PC-9 (cell line): ENCODE data around the gene PANX2. TPM values are rescaled to one million over a fixed set of nuclear protein-coding genes. Genes with fewer than 3 reads are reported as not detected.

Experiments
- BruUV-seq: library from RNA; stranded (reverse); fragments of 400-500 nt; replicated peaks from 2 replicates; lab custom pipeline; 2021; lab: Mats Ljungman, UMichigan
- CTCF ChIA-PET: fragments of 300-600 bp; sonication (Branson Sonifier 250); formaldehyde crosslinking; loops from one replicate; lab custom pipeline; 2022; ENCODE audit warnings: antibody characterized with exemption; lab: Charles Lee
- POLR2A ChIA-PET: fragments of 300-600 bp; sonication (Branson Sonifier 250); formaldehyde crosslinking; loops from one replicate; lab custom pipeline; 2022; ENCODE audit warnings: antibody characterized with exemption; ENCODE audit not compliant: unreplicated experiment; lab: Charles Lee
- DNase-seq, 2 experiments: peaks; one replicate each; pipeline versions ENCODE4 v3.0.0 to v3.0.0-alpha.2; 2015 to 2022; ENCODE audit warnings: mixed read lengths in 1 of 2
- H2AFZ ChIP-seq: fragments of 200-600 bp; sonication (generic); 2 replicates; pipeline ENCODE4 v1.8.1; 2017; ENCODE audit warnings: antibody characterized with exemption
- H3F3A ChIP-seq: fragments of 200-600 bp; sonication (generic); 2 replicates; pipeline ENCODE4 v1.8.1; 2017; ENCODE audit warnings: antibody characterized with exemption, mild to moderate bottlenecking, low read depth; ENCODE audit not compliant: insufficient read depth
- H3K27ac ChIP-seq: fragments of 200-600 bp; sonication (generic); 2 replicates; pipeline ENCODE4 v1.6.1; 2016; ENCODE audit warnings: mixed run types
- H3K27me3 ChIP-seq: fragments of 200-600 bp; sonication (generic); 2 replicates; pipeline ENCODE4 v1.6.1; 2016; ENCODE audit warnings: low read depth, mixed run types; ENCODE audit not compliant: insufficient read depth
- H3K36me3 ChIP-seq: fragments of 200-600 bp; sonication (generic); 2 replicates; pipeline ENCODE4 v1.6.1; 2016; ENCODE audit warnings: low read depth, mixed run types
- H3K4me1 ChIP-seq: fragments of 200-600 bp; sonication (generic); replicated peaks from 2 replicates; pipeline ENCODE4 v1.6.1; 2016; ENCODE audit warnings: mixed run types; ENCODE audit not compliant: insufficient read depth
- H3K4me2 ChIP-seq: fragments of 200-600 bp; sonication (generic); 2 replicates; pipeline ENCODE4 v1.6.1; 2017; ENCODE audit warnings: mixed run types
- H3K4me3 ChIP-seq: fragments of 200-600 bp; sonication (generic); 2 replicates; pipeline ENCODE4 v1.6.1; 2016; ENCODE audit warnings: mixed run types
- H3K79me2 ChIP-seq: fragments of 200-600 bp; sonication (generic); 2 replicates; pipeline ENCODE4 v1.6.1; 2017; ENCODE audit warnings: low read depth, mixed run types
- H3K9me2 ChIP-seq: fragments of 200-600 bp; sonication (generic); 2 replicates; pipeline ENCODE4 v1.8.1; 2017; ENCODE audit warnings: mild to moderate bottlenecking; ENCODE audit not compliant: insufficient read depth
- H3K9me3 ChIP-seq: fragments of 200-600 bp; sonication (generic); 2 replicates; pipeline ENCODE4 v1.8.1; 2016; ENCODE audit warnings: low read depth; ENCODE audit not compliant: insufficient read depth
- H4K20me1 ChIP-seq: fragments of 200-600 bp; sonication (generic); 2 replicates; pipeline ENCODE4 v1.8.1; 2017; ENCODE audit not compliant: insufficient read depth
- EZH2 ChIP-seq: fragments of 200-600 bp; sonication (generic); IDR thresholded peaks from 2 replicates; pipeline ENCODE4 v1.8.0; 2017; ENCODE audit warnings: antibody characterized with exemption, low read depth
- intact Hi-C: fragments of 100-400 bp; cut with micrococcal nuclease; formaldehyde crosslinking; loops from one replicate; pipeline ENCODE4 v1.10.0; 2022; ENCODE audit not compliant: unreplicated experiment
- total RNA-seq: library from RNA; stranded (reverse); gene quantifications from 2 replicates; pipeline ENCODE4 v1.2.3, GENCODE V29; 2021
- TF ChIP-seq, protein P1 (sequence below): fragments of 200-600 bp; sonication (generic); conservative IDR thresholded peaks from 2 replicates; pipeline ENCODE4 v1.6.1; 2017; ENCODE audit warnings: mixed run types, antibody characterized with exemption, mild to moderate bottlenecking, moderate library complexity

Gene PANX2
- total RNA-seq, 1 experiment from 2014 or later: 51.7 TPM

DNA sequence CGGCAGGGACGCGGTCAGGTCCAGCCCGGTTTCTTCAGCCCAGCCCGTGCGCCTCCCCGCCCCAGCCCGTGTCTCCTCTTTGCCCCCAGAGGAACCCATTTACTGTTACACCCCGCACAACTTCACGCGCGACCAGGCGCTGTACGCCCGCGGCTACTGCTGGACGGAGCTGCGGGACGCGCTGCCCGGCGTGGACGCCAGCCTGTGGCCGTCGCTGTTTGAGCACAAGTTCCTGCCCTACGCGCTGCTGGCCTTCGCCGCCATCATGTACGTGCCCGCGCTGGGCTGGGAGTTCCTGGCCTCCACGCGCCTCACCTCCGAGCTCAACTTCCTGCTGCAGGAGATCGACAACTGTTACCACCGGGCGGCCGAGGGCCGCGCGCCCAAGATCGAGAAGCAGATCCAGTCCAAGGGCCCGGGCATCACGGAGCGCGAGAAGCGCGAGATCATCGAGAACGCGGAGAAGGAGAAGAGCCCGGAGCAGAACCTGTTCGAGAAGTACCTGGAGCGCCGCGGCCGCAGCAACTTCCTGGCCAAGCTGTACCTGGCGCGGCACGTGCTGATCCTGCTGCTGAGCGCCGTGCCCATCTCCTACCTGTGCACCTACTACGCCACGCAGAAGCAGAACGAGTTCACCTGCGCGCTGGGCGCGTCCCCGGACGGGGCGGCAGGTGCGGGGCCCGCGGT, 6.5 kb downstream of the PANX2 start:
- ChIA-PET CTCF (no interaction called here), POLR2A (no interaction called here)
- no peak overlapping the region for H3K27ac ChIP-seq
- H3K4me1 ChIP-seq: no peaks in the 10 kb centered on the region
- H3K4me3 ChIP-seq: no peak overlapping the region
- H4K20me1 ChIP-seq: peaks cover 17% of the 10 kb centered on the region
- intact Hi-C loops: no loop called here
- no peak for TF ChIP-seq EZH2
- TF ChIP-seq, protein P1, sequence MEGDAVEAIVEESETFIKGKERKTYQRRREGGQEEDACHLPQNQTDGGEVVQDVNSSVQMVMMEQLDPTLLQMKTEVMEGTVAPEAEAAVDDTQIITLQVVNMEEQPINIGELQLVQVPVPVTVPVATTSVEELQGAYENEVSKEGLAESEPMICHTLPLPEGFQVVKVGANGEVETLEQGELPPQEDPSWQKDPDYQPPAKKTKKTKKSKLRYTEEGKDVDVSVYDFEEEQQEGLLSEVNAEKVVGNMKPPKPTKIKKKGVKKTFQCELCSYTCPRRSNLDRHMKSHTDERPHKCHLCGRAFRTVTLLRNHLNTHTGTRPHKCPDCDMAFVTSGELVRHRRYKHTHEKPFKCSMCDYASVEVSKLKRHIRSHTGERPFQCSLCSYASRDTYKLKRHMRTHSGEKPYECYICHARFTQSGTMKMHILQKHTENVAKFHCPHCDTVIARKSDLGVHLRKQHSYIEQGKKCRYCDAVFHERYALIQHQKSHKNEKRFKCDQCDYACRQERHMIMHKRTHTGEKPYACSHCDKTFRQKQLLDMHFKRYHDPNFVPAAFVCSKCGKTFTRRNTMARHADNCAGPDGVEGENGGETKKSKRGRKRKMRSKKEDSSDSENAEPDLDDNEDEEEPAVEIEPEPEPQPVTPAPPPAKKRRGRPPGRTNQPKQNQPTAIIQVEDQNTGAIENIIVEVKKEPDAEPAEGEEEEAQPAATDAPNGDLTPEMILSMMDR: no peak
- peaks cover 13% of the 10 kb centered on the region; the same call in 1 of the 2 replicates for H3F3A ChIP-seq
- H3K79me2 ChIP-seq: no peaks in the 10 kb centered on the region
- BruUV-seq: no TSS peak
- no peaks in the 10 kb centered on the region for H3K36me3 ChIP-seq
- H3K9me3 ChIP-seq: no peaks in the 10 kb centered on the region
- no peaks in the 10 kb centered on the region for H3K27me3 ChIP-seq
- H2AFZ ChIP-seq: no peak overlapping the region
- no peaks in the 10 kb centered on the region for H3K9me2 ChIP-seq
- no peak for DNase-seq
- no peak overlapping the region for H3K4me2 ChIP-seq

DNA sequence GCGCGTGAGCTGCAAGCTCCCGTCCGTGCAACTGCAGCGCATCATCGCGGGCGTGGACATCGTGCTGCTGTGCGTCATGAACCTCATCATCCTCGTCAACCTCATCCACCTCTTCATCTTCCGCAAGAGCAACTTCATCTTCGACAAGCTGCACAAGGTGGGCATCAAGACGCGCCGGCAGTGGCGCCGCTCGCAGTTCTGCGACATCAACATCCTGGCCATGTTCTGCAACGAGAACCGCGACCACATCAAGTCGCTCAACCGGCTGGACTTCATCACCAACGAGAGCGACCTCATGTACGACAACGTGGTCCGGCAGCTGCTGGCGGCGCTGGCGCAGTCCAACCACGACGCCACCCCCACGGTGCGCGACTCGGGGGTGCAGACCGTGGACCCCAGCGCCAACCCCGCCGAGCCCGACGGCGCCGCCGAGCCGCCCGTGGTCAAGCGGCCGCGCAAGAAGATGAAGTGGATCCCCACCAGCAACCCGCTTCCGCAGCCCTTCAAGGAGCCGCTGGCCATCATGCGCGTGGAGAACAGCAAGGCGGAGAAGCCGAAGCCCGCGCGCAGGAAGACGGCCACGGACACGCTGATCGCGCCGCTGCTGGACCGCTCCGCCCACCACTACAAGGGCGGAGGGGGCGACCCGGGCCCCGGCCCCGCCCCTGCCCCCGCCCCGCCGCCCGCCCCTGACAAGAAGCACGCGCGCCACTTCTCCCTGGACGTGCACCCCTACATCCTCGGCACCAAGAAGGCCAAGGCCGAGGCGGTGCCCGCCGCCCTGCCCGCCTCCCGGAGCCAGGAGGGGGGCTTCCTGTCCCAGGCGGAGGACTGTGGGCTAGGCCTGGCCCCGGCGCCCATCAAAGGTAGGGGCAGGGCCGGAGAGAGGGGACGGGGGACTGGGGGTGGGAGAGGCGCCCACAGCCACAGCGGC, 7.3 kb downstream of the PANX2 start:
- H3K4me1 ChIP-seq: no peaks in the 10 kb centered on the region
- H3K9me3 ChIP-seq: no peaks in the 10 kb centered on the region
- DNase-seq: no peak
- peaks cover 9% of the 10 kb centered on the region; the same call in 1 of the 2 replicates for H3F3A ChIP-seq
- no peak overlapping the region for H3K4me2 ChIP-seq
- H2AFZ ChIP-seq: no peak overlapping the region
- H3K4me3 ChIP-seq: no peak overlapping the region
- H3K36me3 ChIP-seq: no peaks in the 10 kb centered on the region
- no peak overlapping the region for H3K27ac ChIP-seq
- TF ChIP-seq, protein P1: no peak
- TF ChIP-seq EZH2: no peak
- CTCF ChIA-PET: no interaction called here
- peaks cover 17% of the 10 kb centered on the region for H4K20me1 ChIP-seq
- no peaks in the 10 kb centered on the region for H3K79me2 ChIP-seq
- no peaks in the 10 kb centered on the region for H3K27me3 ChIP-seq
- BruUV-seq: no TSS peak
- intact Hi-C loops: no loop called here
- H3K9me2 ChIP-seq: no peaks in the 10 kb centered on the region
- POLR2A ChIA-PET: no interaction called here

- H3F3A ChIP-seq: peaks cover 12% of the 10 kb centered on the region; the same call in 1 of the 2 replicates
- intact Hi-C loops: no loop called here
- DNase-seq: no peak
- H3K36me3 ChIP-seq: no peaks in the 10 kb centered on the region
- H3K9me3 ChIP-seq: no peaks in the 10 kb centered on the region
- BruUV-seq: no TSS peak
- H3K4me2 ChIP-seq: no peak overlapping the region
- ChIA-PET POLR2A (no interaction called here), CTCF (no interaction called here)
- H3K27me3 ChIP-seq: no peaks in the 10 kb centered on the region
- no peaks in the 10 kb centered on the region for H3K79me2 ChIP-seq
- peaks cover 17% of the 10 kb centered on the region for H4K20me1 ChIP-seq
- H3K9me2 ChIP-seq: no peaks in the 10 kb centered on the region
- H3K27ac ChIP-seq: no peak overlapping the region
- H3K4me1 ChIP-seq: no peaks in the 10 kb centered on the region
- no peak overlapping the region for H3K4me3 ChIP-seq
- no peak for TF ChIP-seq EZH2
- TF ChIP-seq, protein P1: no peak
- H2AFZ ChIP-seq: no peak overlapping the region
These were observed 7.9 kb downstream of the PANX2 start for GRCh38 chr22:50178471-50178864.
